Keratinocyte (primary cell): ENCODE results near the gene ST3GAL6. TPM values are rescaled to one million over a fixed set of nuclear protein-coding genes. Genes with fewer than 3 reads are reported as not detected.

Source experiments
- DNase-seq: peaks from one replicate; pipeline ENCODE4 v3.0.0-alpha.2; 2011; ENCODE audit warnings: low read depth, missing footprints, low spot score
- FAIRE-seq: peaks from 2 replicates; lab custom pipeline; 2011; peaks lifted over from hg19 to GRCh38; lab: Jason Lieb, UNC
- H2AFZ ChIP-seq: 2 replicates; pipeline ENCODE4 v1.6.0; 2012; ENCODE audit warnings: low read length, control low read depth, inconsistent platforms; ENCODE audit not compliant: control insufficient read depth
- H3K27ac ChIP-seq: 2 replicates; pipeline ENCODE4 v1.5.1; 2011; ENCODE audit warnings: low read length; ENCODE audit not compliant: control insufficient read depth, insufficient read depth
- H3K27me3 ChIP-seq: 3 replicates; pipeline ENCODE4 v1.6.0; 2011; ENCODE audit warnings: low read length; ENCODE audit not compliant: control insufficient read depth, insufficient read depth; ENCODE audit errors: extremely low read depth
- H3K36me3 ChIP-seq, 2 experiments: 2 replicates in 1 of 2; 3 replicates in 1 of 2; pipeline ENCODE4 v1.5.1; 2011; ENCODE audit warnings: low read length in 2 of 2, mild to moderate bottlenecking in 1 of 2; ENCODE audit not compliant: control insufficient read depth in 2 of 2, insufficient read depth in 2 of 2; ENCODE audit errors: extremely low read depth in 1 of 2
- H3K4me1 ChIP-seq: 3 replicates; pipeline ENCODE4 v1.5.1; 2011; ENCODE audit warnings: low read length; ENCODE audit not compliant: control insufficient read depth, insufficient read depth; ENCODE audit errors: extremely low read depth
- H3K4me2 ChIP-seq: 3 replicates; pipeline ENCODE4 v1.6.0; 2011; ENCODE audit warnings: low read depth, low read length; ENCODE audit not compliant: control insufficient read depth, insufficient read depth; ENCODE audit errors: extremely low read depth
- H3K4me3 ChIP-seq, 3 experiments: fragments of 200-600 bp in 1 of 3; sonication (generic) in 1 of 3; 2 replicates in 2 of 3; 3 replicates in 1 of 3; pipeline ENCODE4 v1.5.1; 2011 to 2016; ENCODE audit warnings: low read length in 3 of 3, mild to moderate bottlenecking in 3 of 3, control low read depth in 2 of 3, inconsistent platforms in 1 of 3, low read depth in 1 of 3, mixed read lengths in 1 of 3, mixed run types in 1 of 3, moderate library complexity in 1 of 3; ENCODE audit not compliant: control insufficient read depth in 2 of 3, insufficient read depth in 2 of 3; ENCODE audit errors: extremely low read depth in 1 of 3
- H3K79me2 ChIP-seq: 2 replicates; pipeline ENCODE4 v1.6.0; 2012; ENCODE audit warnings: low read length; ENCODE audit not compliant: control insufficient read depth, insufficient read depth
- H3K9ac ChIP-seq: 3 replicates; pipeline ENCODE4 v1.6.0; 2011; ENCODE audit warnings: low read length; ENCODE audit not compliant: control insufficient read depth, insufficient read depth; ENCODE audit errors: extremely low read depth
- H3K9me1 ChIP-seq: 3 replicates; pipeline ENCODE4 v1.6.0; 2011; ENCODE audit warnings: low read length; ENCODE audit not compliant: control insufficient read depth, insufficient read depth; ENCODE audit errors: extremely low read depth
- H3K9me3 ChIP-seq: 2 replicates; pipeline ENCODE4 v1.5.1; 2012; ENCODE audit warnings: low read depth, low read length; ENCODE audit not compliant: control insufficient read depth
- H4K20me1 ChIP-seq: 3 replicates; pipeline ENCODE4 v1.6.0; 2011; ENCODE audit warnings: low read length; ENCODE audit not compliant: control insufficient read depth, insufficient read depth; ENCODE audit errors: extremely low read depth
- EZH2 ChIP-seq: IDR thresholded peaks from one replicate; pipeline ENCODE4 v1.6.1; 2012; ENCODE audit warnings: inconsistent platforms, mild to moderate bottlenecking, low read length, moderate library complexity
- dilution Hi-C: fragments of 300-500 bp; cut with MboI; formaldehyde crosslinking; loops from one replicate; pipeline ENCODE4 v1.7.0; 2020; ENCODE audit warnings: low sequenced_read_pairs; ENCODE audit not compliant: extremely low pct_ligation_motif_present
- polyA plus RNA-seq, 5 experiments: library from polyadenylated mRNA; depleted of rRNA in 3 of 5; stranded (reverse) in 3 of 5; stranded (forward) in 1 of 5; unstranded in 1 of 5; fragments of >200 nt; gene quantifications; 1 replicate in 1 of 5; 2 replicates in 3 of 5; 3 replicates in 1 of 5; pipeline versions ENCODE4 v1.2.1 to v1.2.3, GENCODE V29; 2011 to 2012; ENCODE audit warnings: missing spikeins in 2 of 5, low read depth in 1 of 5, low replicate concordance in 1 of 5
- TF ChIP-seq, protein P1 (sequence below), 3 experiments: IDR thresholded peaks in 1 of 3; conservative IDR thresholded peaks in 1 of 3; optimal IDR thresholded peaks in 1 of 3; 2 replicates in 2 of 3; 3 replicates in 1 of 3; pipeline versions ENCODE3 to v1.5.1; 2011; ENCODE audit warnings: low read length in 3 of 3, mild to moderate bottlenecking in 3 of 3, moderate library complexity in 2 of 3, control low read depth in 1 of 3, inconsistent platforms in 1 of 3; ENCODE audit not compliant: insufficient read depth in 2 of 3; ENCODE audit errors: extremely low read depth in 1 of 3

ST3GAL6 gene
- polyA plus RNA-seq, 1 donor (not counting 4 experiments of a cell fraction or from before 2014, with no cell fraction given): 5.3 TPM

- H3K9ac ChIP-seq: no peak overlapping the region
- H3K4me3 ChIP-seq: peak overlapping the region in 2 of 3 experiments; percentile 87
- no peaks in the 10 kb centered on the region for H3K36me3 ChIP-seq
- peaks cover 12% of the 10 kb centered on the region for H3K79me2 ChIP-seq
- FAIRE-seq (no peak), DNase-seq (no peak)
- H3K4me1 ChIP-seq: peaks cover 24% of the 10 kb centered on the region
- TF ChIP-seq, protein P1, sequence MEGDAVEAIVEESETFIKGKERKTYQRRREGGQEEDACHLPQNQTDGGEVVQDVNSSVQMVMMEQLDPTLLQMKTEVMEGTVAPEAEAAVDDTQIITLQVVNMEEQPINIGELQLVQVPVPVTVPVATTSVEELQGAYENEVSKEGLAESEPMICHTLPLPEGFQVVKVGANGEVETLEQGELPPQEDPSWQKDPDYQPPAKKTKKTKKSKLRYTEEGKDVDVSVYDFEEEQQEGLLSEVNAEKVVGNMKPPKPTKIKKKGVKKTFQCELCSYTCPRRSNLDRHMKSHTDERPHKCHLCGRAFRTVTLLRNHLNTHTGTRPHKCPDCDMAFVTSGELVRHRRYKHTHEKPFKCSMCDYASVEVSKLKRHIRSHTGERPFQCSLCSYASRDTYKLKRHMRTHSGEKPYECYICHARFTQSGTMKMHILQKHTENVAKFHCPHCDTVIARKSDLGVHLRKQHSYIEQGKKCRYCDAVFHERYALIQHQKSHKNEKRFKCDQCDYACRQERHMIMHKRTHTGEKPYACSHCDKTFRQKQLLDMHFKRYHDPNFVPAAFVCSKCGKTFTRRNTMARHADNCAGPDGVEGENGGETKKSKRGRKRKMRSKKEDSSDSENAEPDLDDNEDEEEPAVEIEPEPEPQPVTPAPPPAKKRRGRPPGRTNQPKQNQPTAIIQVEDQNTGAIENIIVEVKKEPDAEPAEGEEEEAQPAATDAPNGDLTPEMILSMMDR (optimal IDR thresholded peaks at IDR 0.05 in 1 of 3, IDR thresholded peaks at IDR 0.05 in 1 of 3, conservative IDR thresholded peaks at IDR 0.05 in 1 of 3; ENCODE audit: extremely low read depth in 1 of 3, insufficient read depth in 2 of 3, low read length in 3 of 3): no peak
- TF ChIP-seq EZH2: no peak
- dilution Hi-C loops: no loop called here
- H3K27me3 ChIP-seq: no peaks in the 10 kb centered on the region
- no peaks in the 10 kb centered on the region for H4K20me1 ChIP-seq
- H3K27ac ChIP-seq: no peak overlapping the region
- no peaks in the 10 kb centered on the region for H3K9me3 ChIP-seq
- H3K9me1 ChIP-seq: no peaks in the 10 kb centered on the region
- peak overlapping the region; percentile 100 for H3K4me2 ChIP-seq
- peak overlapping the region; percentile 93 for H2AFZ ChIP-seq
Observed at GRCh38 chr3:98734306-98734705, 28.8 kb upstream of the ST3GAL6 start.

DNA sequence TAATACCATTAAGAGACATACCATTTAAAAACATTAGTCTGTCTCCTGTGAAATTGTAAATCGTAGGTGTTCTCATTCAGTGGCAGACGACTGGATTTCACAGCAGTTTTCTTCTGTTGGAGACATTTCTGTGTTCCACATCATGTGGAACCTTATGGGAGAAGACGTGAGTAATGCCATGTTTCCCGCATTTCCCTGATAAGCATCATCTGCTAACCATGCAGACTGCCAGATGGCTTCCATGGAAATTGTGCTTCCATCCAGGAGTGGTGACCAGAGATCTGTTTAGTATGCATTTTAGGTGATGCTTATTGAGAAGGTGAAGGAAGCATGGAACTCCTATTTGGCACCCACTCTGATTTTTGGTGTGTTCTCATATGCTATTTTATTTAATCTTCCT, 28.4 kb upstream of the ST3GAL6 start:
- no peaks in the 10 kb centered on the region for H3K27me3 ChIP-seq
- H3K9ac ChIP-seq: no peak overlapping the region
- no peaks in the 10 kb centered on the region for H3K36me3 ChIP-seq
- dilution Hi-C loops: no loop called here
- no peak overlapping the region for H3K4me2 ChIP-seq
- peaks cover 12% of the 10 kb centered on the region for H3K79me2 ChIP-seq
- H4K20me1 ChIP-seq: no peaks in the 10 kb centered on the region
- H2AFZ ChIP-seq: no peak overlapping the region
- FAIRE-seq (peak; percentile 29), DNase-seq (no peak)
- no peaks in the 10 kb centered on the region for H3K9me1 ChIP-seq
- TF ChIP-seq EZH2: no peak
- TF ChIP-seq, protein P1 (optimal IDR thresholded peaks at IDR 0.05 in 1 of 3, IDR thresholded peaks at IDR 0.05 in 1 of 3, conservative IDR thresholded peaks at IDR 0.05 in 1 of 3; ENCODE audit: extremely low read depth in 1 of 3, insufficient read depth in 2 of 3, low read length in 3 of 3): no peak
- peaks cover 21% of the 10 kb centered on the region for H3K4me1 ChIP-seq
- no peaks in the 10 kb centered on the region for H3K9me3 ChIP-seq
- no peak overlapping the region for H3K4me3 ChIP-seq
- H3K27ac ChIP-seq: no peak overlapping the region
